NCI-H2196 (cell line): ENCODE results near the gene PLAGL2.

Source experiments
- DNase-seq: peaks from one replicate; lab custom pipeline; 2025; ENCODE audit not compliant: unreplicated experiment; lab: John Stamatoyannopoulos, UW

The PLAGL2 gene

DNA sequence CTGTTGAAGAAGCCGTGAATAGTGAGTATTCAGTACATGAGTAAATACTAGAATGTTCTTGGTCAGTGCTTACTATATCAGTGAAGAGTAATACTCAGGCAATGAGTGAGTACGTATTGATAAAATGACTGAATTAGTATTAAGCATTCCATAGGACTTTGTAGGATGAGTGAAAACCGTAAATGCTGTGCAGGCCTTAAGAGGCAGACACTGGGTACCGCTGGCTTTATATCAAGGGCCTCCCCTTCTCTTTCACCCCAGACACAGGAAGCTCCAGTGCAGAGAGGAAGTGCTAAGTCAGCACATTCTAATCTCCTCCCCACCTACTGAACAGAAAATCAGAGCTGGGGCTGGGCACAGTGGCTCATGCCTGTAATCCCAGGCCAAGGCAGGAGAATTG lies 24.3 kb upstream of the PLAGL2 start:
- no peak for DNase-seq

DNA sequence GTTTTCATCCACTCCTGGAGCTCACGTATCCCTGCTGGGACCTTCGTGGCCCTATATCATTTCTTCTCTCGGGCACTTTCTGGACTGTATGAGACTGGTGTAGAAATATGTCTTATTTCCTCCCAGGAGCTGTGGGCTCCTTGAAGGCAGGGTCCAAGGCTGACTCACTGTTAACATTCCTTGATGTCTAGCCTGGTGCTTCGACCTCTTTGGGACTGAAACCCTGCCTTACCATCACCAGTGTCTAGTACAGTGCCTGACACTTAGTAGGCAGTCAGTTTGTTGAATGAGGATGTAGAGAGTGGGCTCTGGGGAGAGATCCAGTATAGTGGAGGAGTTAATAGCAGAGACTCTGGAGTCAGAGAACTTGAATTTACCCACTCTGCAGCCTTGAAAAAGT lies 23.7 kb upstream of the PLAGL2 start:
- DNase-seq, result no peak

DNA sequence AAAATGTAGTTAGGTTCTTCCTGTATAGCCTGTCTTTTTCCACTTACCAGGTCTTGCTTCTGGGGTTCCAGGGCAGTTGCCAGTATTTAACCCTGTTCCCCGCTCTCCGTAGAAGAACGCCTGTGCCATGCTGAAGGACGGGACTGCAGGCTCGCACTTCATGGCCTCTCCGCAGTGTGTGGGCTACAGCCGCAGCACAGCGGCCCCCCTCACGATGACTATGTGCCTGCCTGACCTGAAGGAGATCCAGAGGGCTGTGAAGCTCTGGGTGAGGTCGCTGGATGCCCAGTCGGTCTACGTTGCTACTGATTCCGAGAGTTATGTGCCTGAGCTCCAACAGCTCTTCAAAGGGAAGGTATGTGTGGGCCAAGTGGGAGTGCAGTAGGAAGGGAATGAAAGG lies 23.2 kb upstream of the PLAGL2 start:
- DNase-seq, result no peak

DNA sequence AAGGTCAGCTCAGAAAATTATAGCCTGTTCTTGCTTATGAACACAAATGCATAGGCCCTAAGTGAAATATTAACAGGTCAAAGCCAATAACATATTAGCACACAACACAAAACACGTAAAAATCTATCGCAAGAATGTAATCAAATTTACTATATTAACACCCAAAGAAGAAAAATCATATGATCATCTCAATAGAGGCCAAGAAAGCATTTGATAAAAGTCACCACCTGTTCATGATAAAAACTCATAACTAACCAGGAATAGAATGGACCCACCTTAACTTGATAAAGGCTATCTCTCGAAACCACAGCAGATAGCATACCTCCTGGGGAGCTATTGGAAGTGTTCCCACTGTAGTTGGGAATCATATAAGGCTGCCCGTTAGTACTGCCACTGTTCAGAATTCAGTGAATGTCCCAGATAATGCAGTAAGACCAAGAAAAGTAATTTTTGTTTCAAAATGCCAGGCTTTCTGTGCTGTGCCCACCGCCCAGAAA lies 21.8 kb upstream of the PLAGL2 start:
- DNase-seq, result no peak

DNA sequence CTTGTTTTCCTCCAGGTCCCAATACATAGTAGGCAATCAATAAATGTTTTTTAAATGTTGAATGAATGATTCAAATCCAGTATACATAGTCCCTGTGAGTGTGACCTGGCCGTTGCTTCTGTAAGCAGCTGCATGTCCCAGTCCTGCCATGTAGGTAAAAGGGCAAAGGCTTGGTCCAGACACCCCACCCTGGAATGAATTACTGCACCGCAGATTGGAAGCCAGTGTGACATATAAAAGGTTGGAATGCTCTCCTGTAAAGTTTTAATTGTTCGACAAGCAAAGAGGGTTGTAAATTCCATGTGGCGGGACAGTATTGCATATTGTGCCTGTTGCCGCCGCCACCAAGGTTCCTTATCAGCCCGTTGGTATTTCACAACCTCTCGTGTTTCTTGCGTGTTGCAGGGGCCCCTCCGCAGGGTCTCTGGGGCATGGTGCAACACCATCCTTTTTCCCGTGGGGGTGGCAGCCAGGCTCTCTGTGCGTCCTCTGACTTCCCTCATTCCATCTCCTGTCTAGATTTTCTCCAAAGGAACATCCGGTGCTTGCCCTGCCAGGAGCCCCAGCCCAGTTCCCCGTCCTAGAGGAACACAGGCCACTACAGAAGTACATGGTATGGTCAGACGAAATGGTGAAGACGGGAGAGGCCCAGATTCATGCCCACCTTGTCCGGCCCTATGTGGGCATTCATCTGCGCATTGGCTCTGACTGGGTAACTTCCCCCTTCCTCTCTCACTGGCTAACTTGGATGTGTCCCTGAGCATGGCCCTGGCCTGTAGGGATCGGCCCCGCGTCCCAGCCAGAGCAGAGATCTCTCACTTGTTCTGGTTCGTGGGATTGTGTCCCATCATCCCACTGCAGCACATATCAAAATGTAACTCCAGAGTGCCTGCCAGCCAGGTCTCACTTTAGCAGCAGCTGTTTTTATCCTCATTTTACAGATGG lies 20.5 kb upstream of the PLAGL2 start:
- DNase-seq, result no peak

DNA sequence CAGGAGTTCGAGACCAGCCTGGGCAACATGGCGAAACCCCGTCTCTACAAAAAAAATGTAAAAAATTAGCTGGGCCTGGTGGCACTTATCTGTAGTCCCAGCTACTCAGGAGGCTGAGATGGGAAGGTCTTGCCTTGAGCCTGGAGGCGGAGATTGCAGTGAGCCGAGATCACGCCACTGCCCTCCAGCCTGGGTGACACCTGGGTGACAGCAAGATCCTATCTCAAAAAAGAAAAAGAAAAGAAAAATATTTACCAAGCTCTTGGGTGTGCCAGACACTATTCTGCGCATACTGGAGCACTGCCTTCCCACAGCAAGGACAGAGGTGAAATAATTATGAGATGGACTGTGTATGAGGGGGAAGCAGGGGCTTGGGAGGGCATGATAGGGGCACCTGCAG lies 19.8 kb upstream of the PLAGL2 start:
- DNase-seq, result no peak

DNA sequence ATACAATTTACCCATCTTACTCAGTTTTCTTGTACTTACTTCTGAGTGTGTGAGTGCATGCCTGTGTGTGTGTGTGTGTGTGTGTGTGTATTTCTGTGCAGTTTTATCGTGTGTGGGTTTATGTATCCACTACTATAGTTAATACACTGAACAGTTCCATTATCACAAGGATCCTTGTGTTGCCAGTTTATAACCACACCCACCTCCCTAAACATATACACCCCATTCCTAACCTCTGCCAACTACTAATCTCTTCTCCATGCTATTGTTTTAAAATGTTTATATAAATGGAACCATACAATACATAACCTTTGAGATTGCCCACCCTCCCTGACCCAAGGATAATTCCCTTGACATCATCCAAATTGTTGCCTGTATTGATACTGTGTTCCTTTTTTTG lies 18.8 kb upstream of the PLAGL2 start:
- no peak for DNase-seq

DNA sequence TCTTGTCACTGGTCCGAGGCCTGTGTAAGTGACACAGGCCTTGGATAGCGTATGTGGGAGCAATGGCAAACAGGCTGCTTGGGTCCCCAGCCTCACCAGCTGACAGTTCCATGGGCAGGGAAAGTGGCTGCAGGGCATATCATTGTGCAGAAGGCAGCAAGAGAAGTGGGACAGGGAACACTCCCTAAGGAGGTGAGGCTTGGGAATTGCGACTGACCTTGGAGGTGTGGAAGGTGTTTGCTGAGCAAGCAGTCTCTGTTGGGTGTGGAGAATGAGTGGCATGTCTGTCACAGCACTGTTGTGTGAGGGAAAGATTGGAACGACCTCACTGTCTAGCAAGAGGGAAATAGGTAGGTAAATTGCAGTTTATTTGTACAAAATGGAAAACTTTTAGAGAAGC lies 16.9 kb upstream of the PLAGL2 start:
- DNase-seq, result no peak

DNA sequence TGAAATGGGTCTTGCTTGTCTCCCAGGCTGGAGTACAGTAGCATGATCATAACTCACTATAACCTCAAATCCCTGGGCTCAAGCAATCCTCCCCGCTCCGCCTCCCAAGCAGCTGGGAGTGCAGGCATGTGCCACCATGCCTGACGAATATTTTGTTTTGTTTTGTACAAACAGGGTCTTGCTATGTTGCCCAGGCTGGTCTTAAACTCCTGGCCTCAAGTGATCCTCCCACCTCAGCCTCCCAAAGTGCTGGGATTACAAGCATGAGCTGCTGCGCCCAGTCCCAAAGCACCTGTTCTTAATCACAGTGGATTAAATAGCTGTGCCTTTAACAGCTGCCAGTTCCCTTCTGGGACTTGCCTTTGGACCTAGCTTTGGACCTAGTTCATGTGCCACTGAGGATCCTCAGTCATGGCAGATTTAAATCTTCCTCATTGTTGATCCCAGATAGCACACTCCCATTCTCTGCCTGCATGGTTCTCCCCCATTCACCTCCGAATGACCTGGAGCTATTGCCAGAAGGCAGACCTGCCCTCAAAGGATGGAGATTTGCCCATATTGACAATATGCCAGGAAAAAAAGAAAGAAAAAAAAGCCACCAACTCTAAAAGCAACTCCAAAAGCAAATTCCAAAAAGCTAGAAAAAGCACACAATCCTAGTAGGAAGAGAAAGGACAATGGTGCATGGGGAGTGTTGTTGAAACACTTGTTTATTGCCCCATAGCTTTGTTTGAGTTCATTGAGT lies 10.8 kb upstream of the PLAGL2 start:
- no peak for DNase-seq

DNA sequence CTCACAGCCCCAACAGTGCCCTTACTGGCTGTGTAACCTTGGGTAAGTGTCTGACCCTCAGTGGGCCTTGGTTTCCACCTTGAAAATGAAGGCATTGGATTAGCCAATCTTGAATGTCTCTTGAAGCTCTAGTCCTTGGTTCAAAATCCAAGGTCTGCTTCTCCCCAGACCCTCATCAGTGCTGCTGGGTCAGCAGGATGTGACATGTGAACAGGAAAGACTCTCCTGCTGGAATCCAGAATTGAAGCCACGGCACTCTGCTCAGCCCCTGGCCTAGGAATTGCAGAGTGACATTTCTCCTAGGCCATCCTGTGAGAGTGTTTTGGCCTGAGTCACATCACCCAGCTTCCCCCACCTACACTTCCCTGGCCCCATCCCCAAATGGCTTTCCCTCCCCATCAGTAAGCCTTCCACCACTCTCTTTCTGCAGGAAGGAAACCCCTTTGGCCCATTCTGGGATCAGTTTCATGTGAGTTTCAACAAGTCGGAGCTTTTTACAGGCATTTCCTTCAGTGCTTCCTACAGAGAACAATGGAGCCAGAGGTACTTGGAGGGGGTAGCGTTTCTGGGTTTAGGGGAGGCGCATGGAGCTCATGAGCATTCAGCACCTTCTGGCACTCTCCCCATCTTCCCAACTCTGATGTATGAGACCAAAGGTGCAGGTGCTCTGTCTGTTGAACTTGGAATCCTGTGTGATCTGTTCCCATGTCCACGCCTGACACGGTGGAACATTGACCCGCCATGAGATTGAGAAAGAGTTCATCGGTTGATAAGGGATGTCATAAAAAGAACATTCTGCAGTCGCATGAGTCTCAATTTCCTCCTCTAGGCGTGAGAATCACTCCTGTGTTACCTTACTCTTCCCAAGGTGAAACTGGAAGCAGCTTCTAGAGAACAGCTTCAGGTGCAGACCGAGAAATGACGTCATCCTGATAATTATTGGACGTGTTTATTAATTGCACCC lies 8.9 kb upstream of the PLAGL2 start:
- no peak for DNase-seq

DNA sequence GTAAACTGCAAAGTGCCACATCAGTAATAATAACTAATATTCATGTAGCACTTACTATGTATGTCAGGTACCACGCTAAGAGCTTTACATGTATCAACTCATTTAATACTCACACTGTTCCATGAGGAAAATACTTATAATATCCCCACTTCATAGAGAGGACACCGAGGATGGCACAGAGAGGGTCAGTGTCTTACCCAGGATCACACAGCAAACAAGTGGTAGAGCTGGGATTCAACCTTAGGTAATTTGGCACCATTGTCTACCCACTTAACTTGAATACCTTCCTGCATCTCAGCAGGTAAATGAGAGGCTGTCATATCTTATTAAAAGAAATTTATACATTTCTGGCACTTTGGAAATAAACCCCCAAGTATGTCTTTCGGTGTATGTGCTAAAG lies 8.2 kb upstream of the PLAGL2 start:
- DNase-seq, result no peak

DNA sequence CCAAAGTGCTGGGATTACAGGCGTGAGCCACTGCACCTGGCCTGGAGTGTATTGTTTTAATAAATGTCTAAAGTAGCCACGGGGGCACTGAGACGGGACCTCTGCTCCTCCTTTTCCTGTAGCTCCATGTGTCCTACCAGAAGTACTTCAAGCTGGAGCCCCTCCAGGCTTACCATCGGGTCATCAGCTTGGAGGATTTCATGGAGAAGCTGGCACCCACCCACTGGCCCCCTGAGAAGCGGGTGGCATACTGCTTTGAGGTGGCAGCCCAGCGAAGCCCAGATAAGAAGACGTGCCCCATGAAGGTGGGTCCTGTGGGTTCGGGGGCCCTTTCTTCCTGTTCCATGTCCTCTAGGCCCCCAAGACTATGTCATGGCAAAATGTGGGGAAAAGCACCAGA lies 7.6 kb upstream of the PLAGL2 start:
- DNase-seq, result no peak

DNA sequence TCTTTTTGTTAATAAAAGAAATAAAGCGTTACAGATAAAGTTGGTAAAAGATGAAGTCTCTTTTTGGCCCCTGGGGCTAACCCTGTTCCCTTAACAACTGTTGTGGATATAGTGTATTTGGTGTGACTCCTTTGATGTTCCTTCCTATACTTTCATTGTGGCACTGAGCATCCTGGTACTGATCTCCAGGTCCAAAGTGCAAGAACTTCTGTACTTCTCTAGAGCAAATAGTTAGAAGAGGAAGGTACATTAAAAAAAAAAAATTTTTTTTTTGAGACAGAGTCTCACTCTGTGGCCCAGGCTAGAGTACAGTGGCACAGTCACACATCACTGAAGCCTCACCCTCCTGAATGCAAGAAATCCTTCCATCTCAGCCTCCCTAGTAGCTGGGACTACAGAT lies 6.3 kb upstream of the PLAGL2 start:
- no peak for DNase-seq

DNA sequence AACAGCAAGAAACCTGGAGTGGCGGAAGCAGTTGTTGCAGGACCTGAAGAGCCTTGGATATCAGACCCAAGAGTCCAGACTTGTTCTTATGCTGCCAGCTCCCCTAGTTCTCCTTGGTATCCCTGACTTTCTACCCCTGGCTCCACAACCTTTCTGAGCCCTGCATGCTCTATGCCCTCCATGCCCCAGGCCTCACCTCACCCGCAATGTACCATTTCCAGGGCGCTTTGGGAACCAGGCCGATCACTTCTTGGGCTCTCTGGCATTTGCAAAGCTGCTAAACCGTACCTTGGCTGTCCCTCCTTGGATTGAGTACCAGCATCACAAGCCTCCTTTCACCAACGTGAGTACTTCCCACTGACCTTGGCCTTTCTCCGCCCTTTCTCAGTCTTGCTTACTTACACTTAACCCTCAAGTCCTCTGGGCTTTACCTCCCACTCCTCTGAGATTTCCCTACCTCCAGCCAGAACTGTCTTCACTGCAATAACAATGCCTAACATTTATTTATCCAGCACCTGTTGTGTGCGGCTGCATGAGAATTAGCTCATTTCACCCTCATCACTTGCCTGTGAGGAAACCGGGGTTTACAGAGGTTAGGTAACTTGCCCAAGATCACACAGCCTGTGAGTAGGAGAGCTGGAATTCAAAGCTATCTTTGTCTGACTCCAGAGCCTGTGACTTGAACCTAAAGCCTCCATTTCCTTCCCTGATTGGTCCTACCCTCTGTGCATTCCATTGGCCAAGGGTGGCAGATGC lies 2.5 kb upstream of the PLAGL2 start:
- no peak for DNase-seq

DNA sequence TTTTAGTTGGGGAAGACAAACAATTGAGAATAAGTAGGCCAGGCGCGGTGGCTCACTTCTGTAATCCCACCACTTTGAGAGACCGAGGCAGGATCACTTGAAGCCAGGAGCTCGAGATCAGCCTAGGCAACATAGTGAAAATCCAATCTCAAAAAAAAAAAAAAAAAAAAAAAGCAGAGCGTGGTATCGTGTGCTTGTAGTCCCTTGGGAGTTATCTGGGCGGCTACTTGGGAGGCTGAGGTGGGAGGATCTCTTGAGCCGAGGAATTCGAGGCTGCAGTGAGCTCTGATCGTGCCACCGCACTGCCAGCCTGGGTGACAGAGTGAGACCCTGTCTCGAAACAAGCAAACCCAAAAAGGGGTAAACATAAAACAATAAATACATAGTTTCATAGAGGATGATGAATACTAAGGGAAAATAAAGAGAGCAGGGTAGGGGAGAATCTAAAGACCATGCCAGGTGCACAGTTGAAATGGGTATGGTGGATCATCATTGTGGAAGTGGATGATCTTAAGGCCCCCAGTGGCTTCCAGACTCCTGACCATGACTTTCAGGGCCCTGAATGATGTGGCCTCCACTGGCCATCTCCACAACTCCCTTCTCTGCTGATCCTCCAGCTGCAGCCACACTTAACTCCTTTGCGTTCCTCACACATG lies 1.1 kb upstream of the PLAGL2 start:
- DNase-seq, result no peak

DNA sequence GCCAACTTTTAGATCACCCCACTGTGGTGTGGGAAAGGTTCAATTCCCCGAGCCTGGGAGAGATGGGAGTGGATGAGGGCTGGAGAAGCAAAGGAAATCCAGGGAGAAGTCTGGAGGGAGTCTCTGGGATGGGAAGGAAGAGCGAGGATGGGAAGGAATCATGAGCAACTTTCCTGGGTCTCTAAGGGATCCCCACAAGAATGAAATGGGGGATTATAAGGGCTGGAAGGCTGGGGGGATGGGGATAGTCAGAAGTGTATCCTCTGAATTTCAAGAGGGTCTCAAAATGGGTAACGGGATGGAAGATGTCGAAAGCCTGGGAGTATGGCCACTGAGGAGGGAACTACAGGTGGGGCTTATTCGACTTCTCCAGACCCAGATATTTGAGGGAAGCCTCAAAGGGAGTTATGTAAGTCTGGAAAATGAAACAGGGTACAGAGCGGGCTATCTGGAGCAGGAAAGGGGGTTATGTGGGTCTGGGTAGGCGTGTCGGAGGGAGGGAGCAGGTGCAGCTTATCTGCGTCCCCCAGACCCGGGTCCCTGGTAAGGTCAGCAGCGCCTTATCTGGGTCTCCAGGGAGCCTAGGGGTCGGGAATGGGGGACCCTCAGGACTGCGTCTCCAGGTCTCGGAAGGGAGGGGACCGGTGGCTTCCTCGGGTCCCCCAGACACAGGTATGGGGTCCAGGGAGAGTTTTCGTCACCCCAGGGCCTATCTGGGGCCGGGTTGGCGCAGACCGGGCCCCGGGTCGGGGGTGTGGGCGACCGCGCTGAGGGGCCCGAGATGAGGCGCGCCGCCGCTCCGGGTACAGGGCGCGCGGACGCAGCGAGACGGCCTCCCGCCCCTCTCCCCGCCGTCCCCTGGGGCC lies 550 bp downstream of the PLAGL2 start:
- no peak for DNase-seq

DNA sequence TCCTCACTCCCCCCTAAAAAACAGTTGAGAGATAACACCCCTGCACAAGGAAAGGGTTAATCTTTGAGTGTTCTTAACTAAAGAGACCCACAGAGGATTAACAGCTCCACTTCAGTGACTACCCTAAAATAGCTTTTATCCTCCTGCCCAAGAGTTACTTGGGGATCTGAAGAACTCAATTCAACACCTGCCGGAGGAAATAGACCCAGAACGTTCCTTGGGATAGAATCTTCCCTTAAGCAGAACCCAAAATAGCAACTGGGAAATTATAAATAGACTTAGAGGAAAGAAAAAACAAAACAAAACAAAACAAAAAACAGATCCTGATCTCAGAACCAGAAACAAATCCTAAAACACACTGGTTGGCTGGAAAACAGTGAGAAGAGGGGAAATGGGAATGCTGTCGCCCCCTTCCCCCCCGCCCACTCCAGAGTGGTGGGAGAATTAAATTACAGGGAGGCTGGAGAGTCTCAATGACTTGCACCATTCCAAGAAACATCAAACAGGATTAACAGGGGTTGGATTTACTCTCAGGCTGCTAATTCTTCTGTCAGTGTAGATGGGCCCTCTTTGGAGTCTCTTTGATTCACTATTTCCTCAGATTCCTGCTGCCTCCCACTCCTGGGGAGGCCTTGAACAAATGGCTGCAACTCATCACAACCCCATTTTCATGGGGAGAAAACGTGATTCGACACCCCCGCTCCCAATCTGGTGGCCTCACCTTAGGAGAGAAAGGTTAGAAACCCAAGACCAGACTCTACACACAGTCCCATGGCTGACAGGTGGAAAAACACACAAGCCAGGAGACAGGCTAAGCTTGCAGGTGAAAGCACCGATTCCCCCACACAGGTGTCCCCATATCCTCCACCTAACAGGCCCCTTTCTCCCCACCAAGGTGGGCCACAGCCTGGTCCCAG lies 1.4 kb downstream of the PLAGL2 start:
- no peak for DNase-seq
